Suppressor macrophage treated with lipopolysaccharide for 1 hour (primary cell): Measurements from ENCODE around the gene DNAAF6.
A peak's percentile ranks its signal among the peaks of the same experiment; 100 is the strongest.
"Not testable (repeated sequence)": the region's sequence is repeated elsewhere in the genome, so short reads cannot be mapped to it uniquely, and the experiment has no call there.

Experiments used
- DNase-seq, 3 donors: peaks; one replicate each; pipeline ENCODE4 v3.0.0-alpha.2; 2020 to 2022

Gene DNAAF6

DNA sequence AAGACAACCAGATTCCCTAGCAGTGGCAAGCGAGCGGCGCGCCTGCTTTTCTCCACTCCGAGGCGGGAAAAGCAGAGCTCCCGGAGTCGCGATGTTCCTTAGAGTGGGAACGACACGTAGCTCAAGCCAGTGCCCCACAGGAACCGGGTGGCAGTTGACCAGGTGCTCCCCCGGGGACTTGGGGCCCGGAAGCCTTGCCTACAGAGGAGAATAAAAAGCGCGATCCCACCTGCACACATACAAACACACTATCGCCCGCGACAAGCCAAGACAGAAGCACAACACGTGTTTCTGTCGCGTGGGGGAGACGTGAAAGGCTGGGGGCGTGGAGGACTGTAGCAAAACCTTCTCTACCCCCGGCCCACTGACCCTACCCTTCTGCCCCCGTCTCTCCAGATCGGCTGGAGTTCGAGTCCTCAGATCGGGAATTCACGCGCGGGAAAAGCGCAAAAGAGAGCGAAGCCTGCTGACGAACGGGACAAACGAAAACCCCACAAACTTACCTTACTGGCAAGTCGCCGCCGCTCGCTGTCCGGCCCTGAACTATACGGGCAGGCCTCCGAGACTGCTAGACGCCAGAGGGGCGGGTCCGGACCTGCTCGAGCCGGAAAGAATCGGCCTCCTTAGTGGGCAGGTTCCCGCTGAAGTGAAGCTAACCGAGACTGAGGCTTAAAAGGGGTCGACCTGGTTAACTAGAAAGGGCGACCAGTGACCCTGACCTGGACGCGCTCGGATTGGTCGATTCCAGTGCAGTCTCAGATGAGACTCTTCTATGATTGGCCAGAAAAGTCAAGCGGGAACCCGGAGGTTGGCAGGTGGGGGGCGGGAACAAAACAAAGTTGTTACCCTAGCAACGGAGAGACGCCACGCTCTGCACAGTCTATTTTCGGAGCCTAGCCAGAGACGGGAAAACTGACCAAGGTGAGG is at the start of gene DNAAF6, which contains the start of gene NUP62CL:
TSS of gene DNAAF6 (plus strand) at position 842 of the 927 bp plus-strand sequence. CDS start 6,265 bp downstream, outside the sequence.
TSS of gene NUP62CL (minus strand) at position 664 of the 927 bp plus-strand sequence. CDS start 31,287 bp downstream, outside the sequence.
- peak; percentile 46 to 53 (median 52) for DNase-seq

DNA sequence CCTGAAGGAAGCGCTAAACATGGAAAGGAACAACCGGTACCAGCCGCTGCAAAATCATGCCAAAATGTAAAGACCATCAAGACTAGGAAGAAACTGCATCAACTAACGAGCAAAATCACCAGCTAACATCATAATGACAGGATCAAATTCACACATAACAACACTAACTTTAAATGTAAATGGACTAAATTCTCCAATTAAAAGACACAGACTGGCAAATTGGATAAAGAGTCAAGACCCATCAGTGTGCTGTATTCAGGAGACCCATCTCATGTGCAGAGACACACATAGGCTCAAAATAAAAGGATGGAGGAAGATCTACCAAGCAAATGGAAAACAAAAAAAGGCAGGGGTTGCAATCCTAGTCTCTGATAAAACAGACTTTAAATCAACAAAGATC is 48.8 kb upstream of the DNAAF6 start:
- DNase-seq: not testable (repeated sequence)

DNA sequence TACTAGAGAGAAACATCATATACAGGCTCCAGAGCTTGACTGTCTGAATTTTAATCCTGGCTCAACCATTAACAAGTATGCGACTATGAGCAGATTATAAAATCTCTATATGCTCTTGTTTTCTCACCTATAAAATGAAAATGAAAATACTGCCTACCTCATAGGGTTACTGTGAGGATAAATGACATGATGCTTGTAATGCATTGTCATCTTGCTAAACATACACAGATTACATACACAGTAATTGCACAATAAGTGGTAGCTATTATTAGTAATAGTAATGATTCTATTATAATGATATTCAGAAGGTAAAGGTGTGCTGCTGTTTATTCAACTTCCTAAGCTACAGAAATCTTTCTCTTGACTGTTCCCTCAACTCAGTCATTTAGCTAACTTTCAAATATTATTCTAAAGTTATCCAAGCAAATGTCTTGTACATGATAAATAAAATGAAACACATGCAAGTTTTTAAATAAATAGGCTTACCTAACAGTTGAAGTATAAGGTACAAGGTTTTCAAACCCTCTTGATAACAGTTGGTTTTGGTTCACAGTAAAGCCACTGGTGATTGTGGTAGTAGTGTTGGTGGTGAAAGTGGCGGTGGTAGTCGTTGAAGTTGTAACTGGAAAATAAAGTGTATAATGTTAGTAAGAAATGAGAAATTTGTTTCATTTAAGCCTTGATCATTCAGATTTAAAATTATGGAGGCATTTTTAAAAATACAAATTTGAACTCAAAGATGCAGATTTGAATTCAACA is 39.1 kb upstream of the DNAAF6 start:
- DNase-seq: no peak

GRCh38 chrX:107168257-107168656 is 38.2 kb upstream of the DNAAF6 start:
- no peak for DNase-seq

DNA sequence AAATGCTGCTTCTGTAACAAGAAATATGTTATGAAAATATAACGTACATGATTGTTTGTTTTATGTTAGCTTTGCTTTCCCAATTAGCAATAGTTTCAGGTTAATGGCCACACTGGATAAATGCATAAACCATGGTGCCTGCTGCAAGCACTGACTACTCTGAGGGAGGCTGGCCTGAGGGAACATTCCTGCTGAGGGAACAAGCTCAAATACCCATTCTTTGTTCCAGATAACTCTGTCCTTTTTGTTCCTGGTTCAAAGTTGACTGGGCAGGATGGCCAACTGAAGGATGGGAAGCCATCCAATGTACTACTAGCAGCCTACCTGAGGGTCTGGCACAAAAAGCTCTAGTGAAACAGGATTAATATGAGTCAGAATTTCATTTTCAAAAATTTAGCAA is 37.7 kb upstream of the DNAAF6 start:
- DNase-seq: no peak

GRCh38 chrX:107171369-107172102 is 34.9 kb upstream of the DNAAF6 start:
- DNase-seq: peak in 1 of 3 donors; percentile 18

DNA sequence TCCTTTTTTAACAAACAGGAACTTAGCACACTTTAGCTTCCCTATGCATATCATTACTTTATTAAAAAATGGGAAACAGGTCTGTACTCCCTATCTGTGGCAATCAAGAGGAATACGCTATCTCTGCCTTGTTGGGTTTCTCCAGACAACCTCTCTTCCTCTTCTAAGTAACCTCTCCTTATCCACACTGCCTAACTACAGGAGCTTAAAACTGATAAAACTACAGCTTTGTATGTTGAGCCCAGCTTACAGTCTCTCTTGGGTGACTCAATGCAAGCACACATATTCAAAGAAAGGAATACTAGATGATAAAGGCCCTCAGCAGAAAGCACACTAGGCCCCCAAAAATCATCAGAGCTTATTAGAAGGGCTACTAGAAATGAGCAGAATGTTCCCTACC is 9.1 kb upstream of the DNAAF6 start:
- DNase-seq: no peak

DNA sequence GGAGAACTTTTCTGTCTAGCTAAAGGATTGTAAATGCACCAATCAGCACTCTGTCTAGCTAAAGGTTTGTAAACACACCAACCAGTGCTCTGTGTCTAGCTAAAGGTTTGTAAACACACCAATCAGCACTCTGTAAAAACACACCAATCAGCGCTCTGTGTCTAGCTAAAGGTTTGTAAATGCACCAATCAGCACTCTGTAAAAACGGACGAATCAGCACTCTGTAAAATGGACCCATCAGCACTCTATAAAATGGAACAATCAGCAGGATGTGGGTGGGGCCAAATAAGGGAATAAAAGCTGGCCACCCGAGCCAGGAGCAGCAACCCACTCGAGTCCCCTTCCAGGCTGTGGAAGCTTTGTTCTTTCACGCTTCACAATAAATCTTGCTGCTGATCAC is 8.3 kb upstream of the DNAAF6 start:
- not testable (repeated sequence) for DNase-seq

GRCh38 chrX:107199491-107199890 is 6.9 kb upstream of the DNAAF6 start:
- DNase-seq: no peak

DNA sequence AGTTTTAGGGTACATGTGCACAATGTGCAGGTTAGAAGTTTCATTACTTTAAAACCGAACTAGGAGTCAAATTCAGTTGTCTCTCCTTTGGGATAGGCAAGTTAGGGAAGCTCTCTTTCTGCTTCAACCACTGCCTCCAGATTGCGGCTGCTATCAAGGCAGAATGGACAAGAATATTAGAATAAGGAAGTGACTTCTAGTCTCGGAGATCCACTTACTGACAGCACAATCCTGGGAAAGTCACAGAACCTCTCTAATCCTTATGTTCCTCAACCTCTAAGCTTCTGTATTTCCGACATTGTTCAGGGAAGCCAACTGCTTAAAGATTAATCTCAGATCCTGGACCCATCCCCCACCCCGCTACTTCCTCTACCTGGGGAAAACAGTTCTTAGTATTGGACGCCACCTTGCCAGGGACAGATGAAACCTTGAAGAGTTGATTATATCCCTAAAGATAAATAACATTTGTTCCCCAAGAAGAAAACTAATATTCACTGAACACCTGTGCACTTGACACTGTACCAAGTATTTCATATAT is 2.3 kb upstream of the DNAAF6 start:
- no peak for DNase-seq

- DNase-seq: no peak
These were observed 270 bp downstream of the DNAAF6 start for GRCh38 chrX:107206697-107207065.

DNA sequence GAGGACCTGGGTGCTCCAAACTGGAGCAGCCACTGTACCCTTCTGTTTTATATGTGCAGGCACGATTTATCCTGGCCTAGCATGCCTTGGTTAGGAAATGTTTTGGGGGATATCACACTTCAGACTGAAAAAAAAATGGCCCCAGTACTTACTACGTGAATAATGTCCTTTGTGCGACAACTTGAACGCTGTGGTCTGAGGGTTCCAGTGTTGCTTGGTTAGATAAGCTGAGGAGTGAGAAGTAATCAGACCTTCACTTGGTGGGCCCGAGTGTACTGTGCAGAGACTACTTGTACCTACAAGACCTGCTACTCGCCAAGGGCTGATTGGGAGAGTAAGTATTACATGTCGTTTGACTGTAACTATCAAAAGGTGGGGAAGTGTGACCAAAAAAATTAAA is 678 bp downstream of the DNAAF6 start:
- no peak for DNase-seq

GRCh38 chrX:107207943-107208342 is 1.5 kb downstream of the DNAAF6 start:
- DNase-seq: no peak

GRCh38 chrX:107213477-107213876 is 7.1 kb downstream of the DNAAF6 start:
- DNase-seq: no peak

DNA sequence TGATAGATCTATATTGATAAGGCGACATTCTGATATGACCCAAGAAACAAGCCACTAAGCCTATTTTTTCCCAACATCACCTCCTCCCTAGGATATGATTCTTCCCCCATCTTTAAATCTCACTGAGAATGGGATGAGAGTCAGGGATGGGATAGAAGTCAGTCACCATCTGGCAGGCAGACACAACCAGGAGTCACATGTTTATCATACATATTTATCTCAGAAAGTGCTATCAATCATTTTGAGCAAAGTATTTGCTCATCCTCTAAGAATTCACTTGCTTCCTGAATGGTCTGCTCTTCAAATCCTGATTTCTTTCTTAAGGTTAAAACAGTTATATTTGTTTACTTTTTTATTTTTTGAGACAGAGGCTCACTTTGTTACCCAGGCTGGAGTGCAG is 20.3 kb downstream of the DNAAF6 start:
- DNase-seq: no peak

GRCh38 chrX:107227780-107228485 is 21.5 kb downstream of the DNAAF6 start:
- DNase-seq: peak; percentile 5 to 30 (median 30)

GRCh38 chrX:107228486-107228819 is 22.0 kb downstream of the DNAAF6 start:
- no peak for DNase-seq

DNA sequence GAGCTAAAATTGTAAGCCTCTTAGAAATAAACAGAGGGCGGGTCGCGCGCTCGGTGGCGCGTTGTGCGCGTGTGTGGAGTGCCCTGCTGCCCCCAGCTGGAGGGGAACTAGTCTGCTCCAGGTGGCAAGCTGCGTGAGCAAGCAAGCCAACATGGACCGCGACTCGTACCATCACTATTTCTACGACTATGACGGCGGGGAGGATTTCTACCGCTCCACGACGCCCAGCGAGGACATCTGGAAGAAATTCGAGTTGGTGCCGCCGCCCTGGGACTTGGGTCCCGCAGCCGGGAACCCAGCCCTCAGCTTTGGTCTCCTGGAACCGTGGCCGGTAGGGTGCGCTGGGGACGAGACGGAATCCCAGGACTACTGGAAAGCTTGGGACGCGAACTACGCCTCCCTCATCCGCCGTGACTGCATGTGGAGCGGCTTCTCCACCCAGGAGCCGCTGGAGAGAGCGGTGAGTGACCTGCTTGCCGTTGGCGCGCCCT is 66.1 kb downstream of the DNAAF6 start:
- DNase-seq: peak in 2 of 3 donors; percentile 2 to 8

- DNase-seq: no peak
These were observed 67.4 kb downstream of the DNAAF6 start for GRCh38 chrX:107273795-107274194.

DNA sequence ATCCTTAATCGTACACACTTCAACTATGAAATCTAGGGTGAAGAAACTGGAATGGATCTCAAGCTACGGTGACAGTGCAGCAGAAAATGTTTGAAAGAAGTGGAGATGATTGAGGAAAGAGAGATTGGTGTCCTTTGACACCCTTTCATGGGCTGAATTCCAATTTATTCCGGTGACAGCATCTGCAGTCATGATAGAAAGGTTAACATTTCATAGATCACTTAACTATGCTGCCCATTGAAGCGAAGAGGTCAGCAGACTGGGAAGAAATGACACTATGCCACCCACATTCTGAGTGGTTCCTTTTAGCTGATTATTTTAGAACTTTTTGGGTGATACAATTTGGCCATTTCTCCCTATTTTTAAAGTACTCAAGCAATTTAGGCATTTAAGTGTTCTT is 82.3 kb downstream of the DNAAF6 start:
- DNase-seq: no peak

GRCh38 chrX:107290019-107290418 is 83.6 kb downstream of the DNAAF6 start:
- no peak for DNase-seq

DNA sequence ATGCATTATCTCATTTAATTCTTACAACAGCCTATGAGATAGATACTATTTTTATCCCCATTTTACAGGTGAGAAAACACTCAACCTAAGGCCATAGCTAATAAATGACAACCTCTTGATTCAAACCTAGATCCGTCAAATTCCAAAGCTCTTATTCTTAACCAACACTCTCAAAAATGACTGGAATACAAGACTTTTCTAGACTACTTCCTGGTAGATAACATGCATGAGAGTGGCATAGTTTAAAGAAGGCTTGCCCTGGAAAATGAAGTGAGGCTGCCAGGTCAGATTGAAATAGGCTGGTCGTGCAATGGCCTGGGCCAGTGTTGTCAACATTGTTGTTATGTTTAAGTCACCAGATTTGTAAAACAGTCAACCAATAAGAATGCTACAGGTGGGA is 86.6 kb downstream of the DNAAF6 start:
- DNase-seq: no peak
